ENCODE data around the gene RMI2. TPM values are rescaled to one million over a fixed set of nuclear protein-coding genes. Genes with fewer than 3 reads are reported as not detected.

RMI2 gene
- total and polyA plus RNA-seq, 4 donors, result 0.28 to 8.5 (median 0.83) TPM

DNA sequence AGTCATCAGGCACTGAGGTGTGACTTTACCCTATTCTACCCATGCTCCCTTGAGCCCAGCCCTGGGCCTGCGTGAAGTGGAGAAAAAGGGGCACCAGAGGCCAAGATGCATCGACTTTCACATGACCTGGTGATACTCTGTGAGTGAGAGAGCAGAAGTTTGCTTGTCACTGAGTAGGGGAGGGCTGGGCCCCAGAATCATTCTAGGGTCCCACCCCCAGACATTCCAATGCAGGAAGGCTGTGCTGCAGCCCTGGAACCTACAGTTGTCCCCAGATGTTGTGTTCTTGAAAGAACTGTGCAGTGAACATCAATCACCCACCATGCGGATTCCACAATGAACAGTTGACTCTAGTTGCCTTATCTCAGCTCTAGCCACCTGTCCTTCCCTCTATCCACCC lies 6.2 kb upstream of the RMI2 start:
- WGBS, result 82% methylated on average over 3 of the region's 3 CpGs
- Histone ChIP-seq H3K9ac (ENCODE audit: low read depth in 1 of 2, low read length in 2 of 2) (no peak overlapping the region), H3K4me3 (ENCODE audit: low read depth in 1 of 3, low read length in 3 of 3) (no peak overlapping the region), H3K4me1 (ENCODE audit: control insufficient read depth in 4 of 4, insufficient read depth in 4 of 4, low read length in 3 of 4) (no peaks in the 10 kb centered on the region), H3K9me3 (ENCODE audit: control insufficient read depth in 4 of 4, low read length in 3 of 4) (no peaks in the 10 kb centered on the region), H3K27me3 (ENCODE audit: control insufficient read depth in 4 of 4, insufficient read depth in 4 of 4, low read length in 3 of 4) (no peaks in the 10 kb centered on the region), H3K27ac (ENCODE audit: low read depth in 1 of 2, low read length in 2 of 2) (no peak overlapping the region), H3K36me3 (ENCODE audit: control insufficient read depth in 4 of 4, insufficient read depth in 3 of 4, low read depth in 1 of 4, low read length in 3 of 4) (no peaks in the 10 kb centered on the region)
- TF ChIP-seq HNF4G (IDR thresholded peaks at IDR 0.05) (no peak), TAF1 (conservative IDR thresholded peaks at IDR 0.05) (no peak), FOXA1 (IDR thresholded peaks at IDR 0.05) (no peak), ATF3 (IDR thresholded peaks at IDR 0.05) (no peak), GABPA (IDR thresholded peaks at IDR 0.05 in 1 of 2, conservative IDR thresholded peaks at IDR 0.05 in 1 of 2) (no peak), EGR1 (IDR thresholded peaks at IDR 0.05; ENCODE audit: low read depth in 2 of 2) (no peak), REST (IDR thresholded peaks at IDR 0.05) (no peak), RAD21 (IDR thresholded peaks at IDR 0.05) (no peak), FOXA2 (IDR thresholded peaks at IDR 0.05) (no peak), JUND (IDR thresholded peaks at IDR 0.05) (no peak), YY1 (IDR thresholded peaks at IDR 0.05) (no peak), RXRA (IDR thresholded peaks at IDR 0.05) (no peak), NR2F2 (IDR thresholded peaks at IDR 0.05) (no peak), SP1 (IDR thresholded peaks at IDR 0.05) (no peak), HNF4A (conservative IDR thresholded peaks at IDR 0.05) (no peak)
- TF ChIP-seq, protein P1, sequence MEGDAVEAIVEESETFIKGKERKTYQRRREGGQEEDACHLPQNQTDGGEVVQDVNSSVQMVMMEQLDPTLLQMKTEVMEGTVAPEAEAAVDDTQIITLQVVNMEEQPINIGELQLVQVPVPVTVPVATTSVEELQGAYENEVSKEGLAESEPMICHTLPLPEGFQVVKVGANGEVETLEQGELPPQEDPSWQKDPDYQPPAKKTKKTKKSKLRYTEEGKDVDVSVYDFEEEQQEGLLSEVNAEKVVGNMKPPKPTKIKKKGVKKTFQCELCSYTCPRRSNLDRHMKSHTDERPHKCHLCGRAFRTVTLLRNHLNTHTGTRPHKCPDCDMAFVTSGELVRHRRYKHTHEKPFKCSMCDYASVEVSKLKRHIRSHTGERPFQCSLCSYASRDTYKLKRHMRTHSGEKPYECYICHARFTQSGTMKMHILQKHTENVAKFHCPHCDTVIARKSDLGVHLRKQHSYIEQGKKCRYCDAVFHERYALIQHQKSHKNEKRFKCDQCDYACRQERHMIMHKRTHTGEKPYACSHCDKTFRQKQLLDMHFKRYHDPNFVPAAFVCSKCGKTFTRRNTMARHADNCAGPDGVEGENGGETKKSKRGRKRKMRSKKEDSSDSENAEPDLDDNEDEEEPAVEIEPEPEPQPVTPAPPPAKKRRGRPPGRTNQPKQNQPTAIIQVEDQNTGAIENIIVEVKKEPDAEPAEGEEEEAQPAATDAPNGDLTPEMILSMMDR (IDR thresholded peaks at IDR 0.05; ENCODE audit: low read depth, low read length, missing input control), result no peak
- TF ChIP-seq, protein P2, sequence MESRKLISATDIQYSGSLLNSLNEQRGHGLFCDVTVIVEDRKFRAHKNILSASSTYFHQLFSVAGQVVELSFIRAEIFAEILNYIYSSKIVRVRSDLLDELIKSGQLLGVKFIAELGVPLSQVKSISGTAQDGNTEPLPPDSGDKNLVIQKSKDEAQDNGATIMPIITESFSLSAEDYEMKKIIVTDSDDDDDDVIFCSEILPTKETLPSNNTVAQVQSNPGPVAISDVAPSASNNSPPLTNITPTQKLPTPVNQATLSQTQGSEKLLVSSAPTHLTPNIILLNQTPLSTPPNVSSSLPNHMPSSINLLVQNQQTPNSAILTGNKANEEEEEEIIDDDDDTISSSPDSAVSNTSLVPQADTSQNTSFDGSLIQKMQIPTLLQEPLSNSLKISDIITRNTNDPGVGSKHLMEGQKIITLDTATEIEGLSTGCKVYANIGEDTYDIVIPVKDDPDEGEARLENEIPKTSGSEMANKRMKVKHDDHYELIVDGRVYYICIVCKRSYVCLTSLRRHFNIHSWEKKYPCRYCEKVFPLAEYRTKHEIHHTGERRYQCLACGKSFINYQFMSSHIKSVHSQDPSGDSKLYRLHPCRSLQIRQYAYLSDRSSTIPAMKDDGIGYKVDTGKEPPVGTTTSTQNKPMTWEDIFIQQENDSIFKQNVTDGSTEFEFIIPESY (IDR thresholded peaks at IDR 0.05), result no peak
- TF ChIP-seq, protein P3, sequence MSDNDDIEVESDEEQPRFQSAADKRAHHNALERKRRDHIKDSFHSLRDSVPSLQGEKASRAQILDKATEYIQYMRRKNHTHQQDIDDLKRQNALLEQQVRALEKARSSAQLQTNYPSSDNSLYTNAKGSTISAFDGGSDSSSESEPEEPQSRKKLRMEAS (IDR thresholded peaks at IDR 0.05), result no peak
- no peak for DNase-seq (ENCODE audit: low spot score)

Data from liver (tissue), 9 donors.